NCI-H1436 treated with DMSO at 0.1 percent for 48 hours (cell line): ENCODE data around the gene BBOX1.
"Not testable (repeated sequence)": the region's sequence is repeated elsewhere in the genome, so short reads cannot be mapped to it uniquely, and the experiment has no call there.

Source experiments
- DNase-seq: peaks from one replicate; lab custom pipeline; 2025; lab: John Stamatoyannopoulos, UW

BBOX1 gene

GRCh38 chr11:27084518-27084917, 43.9 kb downstream of the BBOX1 start:
- no peak for DNase-seq

- no peak for DNase-seq
Observed at GRCh38 chr11:27085111-27085510, 44.5 kb downstream of the BBOX1 start.

GRCh38 chr11:27085605-27086004, 45.0 kb downstream of the BBOX1 start:
- no peak for DNase-seq

DNA sequence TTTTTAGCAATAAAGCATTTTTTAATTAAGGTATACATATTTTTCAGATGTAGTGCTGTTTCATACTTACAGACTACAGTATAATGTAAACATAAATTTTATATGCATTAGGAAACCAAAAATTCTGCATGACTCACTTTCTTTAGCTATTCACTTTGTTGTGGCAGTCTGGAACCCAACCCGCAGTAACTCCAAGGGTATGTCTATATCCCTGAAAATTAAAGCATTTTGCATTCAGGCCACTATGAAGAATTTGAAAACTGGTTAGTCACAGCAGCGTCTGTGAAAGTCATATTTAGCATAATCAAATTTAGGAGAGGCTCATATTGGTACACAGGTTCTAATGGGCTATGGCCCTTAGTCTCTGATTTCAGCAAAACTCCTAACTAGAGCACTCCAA, 46.8 kb downstream of the BBOX1 start:
- no peak for DNase-seq

DNA sequence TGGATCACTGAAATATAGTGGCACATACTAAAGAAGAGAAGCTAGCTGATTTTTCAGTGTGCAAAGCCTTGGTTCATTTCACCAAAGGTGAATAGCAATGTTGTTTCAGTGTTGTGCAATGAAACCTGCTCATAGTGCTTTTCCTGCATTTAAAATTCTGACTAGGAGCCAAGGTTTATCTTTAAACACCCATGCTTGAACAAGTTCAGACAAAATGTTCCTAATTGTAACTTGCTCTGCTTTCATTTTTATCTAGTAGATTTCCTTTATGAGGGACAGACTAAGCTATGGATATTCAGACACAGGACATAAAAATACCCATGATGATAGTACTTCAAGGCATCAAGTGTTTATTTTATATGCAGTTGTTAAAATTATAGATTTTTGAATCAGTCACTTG, 47.7 kb downstream of the BBOX1 start:
- DNase-seq: no peak

DNA sequence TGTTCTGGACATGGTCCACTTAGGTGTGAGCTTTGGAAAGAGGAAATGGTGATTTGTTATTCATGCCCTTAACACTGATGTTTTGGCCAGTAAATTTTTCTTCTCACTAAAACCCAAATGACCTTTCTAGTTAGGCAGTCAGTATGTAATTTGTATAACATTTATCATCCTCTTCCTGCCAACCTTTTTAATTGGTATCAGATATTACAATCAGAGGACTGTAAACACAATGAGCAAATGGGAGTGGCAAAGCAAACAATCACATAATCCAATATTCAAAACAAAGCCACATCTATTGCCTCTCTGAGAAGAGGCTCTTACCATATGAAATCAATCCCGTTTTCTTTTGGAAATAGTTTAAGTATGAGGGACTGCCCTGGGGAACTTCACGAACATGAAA, 49.1 kb downstream of the BBOX1 start:
- no peak for DNase-seq

DNA sequence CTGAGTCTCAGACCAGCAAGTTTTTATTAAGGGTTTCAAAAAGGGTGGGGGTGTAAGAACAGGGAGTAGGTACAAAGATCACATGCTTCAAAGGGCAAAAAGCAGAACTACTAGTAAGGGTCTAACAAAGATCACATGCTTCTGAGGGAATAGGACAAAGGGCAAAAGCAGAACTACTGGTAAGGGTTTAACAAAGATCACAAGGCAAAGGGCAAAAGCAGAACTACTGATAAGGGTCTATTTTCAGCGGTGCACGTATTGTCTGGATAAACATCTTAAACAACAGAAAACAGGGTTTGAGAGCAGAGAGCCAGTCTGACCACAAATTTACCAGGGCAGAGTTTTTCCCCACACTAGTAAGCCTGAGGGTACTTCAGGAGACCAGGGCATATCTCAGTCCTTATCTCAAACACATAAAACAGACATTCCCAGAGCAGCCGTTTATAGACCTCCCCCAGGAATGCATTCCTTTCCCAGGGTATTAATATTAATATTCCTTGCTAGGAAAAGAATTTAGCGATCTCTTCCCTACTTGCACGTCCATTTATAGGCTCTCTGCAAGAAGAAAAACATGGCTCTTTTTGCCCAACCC, 49.8 kb downstream of the BBOX1 start:
- DNase-seq: not testable (repeated sequence)

- no peak for DNase-seq
Observed at GRCh38 chr11:27094120-27094519, 53.5 kb downstream of the BBOX1 start.

GRCh38 chr11:27095059-27095458, 54.4 kb downstream of the BBOX1 start:
- no peak for DNase-seq

DNA sequence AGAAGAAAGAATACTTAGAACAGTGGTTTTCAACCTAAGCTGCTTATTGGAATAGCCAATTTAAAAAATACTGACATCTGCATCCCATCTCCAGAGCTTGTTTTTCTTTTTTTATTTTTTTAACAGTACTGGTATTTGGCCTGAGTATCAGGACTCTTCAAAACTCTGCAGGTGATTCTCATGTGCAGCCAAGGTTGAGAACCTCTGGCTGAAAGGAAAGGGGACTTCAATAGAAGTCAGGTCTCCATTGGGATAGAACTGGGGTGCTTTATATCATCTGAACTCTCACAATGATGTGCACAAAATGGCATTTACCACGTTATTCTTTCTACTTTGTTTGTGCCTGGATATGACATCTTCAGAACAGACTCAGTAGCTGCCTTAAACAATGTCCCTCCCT, 55.3 kb downstream of the BBOX1 start:
- DNase-seq: no peak

DNA sequence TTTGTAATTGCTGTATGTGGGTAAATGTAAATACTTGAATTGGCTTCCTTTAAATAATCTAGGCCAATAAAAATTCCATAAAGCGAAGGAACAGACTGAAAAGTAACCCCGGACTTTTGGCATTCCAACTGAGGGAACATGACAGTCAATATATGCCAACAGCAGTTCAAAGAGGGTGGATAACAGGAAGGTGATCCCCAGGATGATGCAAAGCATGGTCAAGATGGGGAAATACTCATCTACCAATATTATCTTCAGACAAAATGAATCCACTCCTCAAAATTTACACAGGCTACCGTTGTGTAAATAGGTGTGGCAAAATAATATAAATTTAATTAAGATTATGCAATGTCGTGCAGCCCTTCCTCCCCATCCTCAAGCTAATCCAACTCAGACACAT, 56.9 kb downstream of the BBOX1 start:
- no peak for DNase-seq

DNA sequence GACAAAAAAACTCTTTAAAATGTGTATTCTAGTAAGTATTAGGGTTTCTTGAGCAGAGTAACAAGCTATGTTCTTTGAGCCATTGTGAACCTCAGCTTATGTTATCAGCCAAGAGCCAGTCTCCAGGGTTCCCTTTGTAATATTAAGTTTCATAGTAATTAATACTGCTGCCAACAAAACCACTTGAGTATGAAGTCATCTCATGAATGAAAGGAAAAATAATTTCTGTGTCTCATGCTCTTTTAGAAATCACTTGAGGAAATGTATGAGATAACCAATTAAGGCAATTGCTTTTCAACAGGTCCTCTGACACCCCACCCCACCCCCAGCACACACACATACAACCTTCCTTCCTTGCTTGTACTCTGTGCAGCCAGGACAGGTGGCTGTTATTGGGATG, 59.9 kb downstream of the BBOX1 start:
- no peak for DNase-seq

DNA sequence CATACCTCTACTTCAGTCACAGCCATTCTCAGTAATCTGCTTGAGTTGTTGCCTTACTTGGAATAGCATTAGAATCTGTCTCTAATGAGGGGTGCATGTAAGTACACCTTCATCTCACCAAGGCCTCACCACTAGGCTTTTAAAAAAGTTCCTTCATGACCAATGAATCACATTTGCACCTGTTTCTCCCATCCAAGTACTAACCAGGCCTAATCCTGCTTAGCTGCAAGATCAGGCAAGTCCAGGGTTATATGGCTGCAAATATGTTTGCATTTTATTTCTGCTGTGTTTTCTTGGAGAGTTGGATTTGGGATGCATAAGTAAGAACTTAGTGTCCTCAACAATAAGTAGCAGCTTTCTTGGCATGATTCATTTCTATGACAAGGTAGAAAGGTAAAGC, 66.9 kb downstream of the BBOX1 start:
- no peak for DNase-seq

DNA sequence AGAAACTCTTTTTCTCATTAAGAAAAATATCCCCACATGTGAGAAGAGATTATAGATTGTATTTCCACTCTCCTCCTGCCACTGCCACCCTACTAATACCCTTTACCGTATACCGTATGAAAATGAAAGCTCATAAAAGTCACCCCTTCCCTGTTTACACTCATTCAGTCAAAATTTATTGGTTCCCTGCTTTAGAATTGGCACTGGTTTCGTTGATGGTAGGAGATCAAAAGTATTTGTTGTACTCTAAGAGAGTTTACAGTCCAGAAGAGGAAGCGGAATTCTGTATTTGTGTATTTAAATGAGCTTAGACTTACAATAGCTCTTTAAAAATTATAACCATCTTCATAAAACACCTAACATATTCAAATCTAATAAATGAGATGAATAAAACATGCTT, 68.2 kb downstream of the BBOX1 start:
- no peak for DNase-seq

GRCh38 chr11:27111896-27112295, 71.3 kb downstream of the BBOX1 start:
- DNase-seq: no peak

- no peak for DNase-seq
Observed at GRCh38 chr11:27112946-27113345, 72.3 kb downstream of the BBOX1 start.

DNA sequence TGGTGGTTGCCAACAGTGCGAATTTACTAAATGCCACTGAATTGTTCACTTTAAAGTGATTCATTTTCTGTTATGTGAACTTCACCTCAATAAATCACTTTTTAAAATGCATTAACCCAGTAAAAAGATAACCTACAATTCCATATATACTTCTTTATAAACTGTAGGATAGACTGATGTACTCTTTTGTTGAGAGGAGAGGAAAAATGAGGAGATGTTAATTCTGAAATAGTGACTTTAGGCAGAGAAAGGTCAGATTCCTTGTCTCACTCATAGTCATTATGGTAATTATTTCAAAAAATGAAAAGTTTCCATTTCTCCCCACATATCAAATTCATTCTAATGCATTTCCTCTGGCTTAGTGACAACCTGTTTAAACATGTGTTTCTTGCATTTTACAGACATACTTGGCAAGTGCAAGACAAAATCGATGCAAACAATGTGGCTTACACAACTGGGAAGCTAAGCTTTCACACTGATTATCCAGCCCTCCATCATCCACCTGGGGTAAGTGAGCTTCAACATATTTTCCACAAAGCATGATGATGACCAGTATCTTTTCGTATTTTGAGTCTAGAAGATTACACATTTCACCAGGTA, 74.5 kb downstream of the BBOX1 start:
- no peak for DNase-seq

DNA sequence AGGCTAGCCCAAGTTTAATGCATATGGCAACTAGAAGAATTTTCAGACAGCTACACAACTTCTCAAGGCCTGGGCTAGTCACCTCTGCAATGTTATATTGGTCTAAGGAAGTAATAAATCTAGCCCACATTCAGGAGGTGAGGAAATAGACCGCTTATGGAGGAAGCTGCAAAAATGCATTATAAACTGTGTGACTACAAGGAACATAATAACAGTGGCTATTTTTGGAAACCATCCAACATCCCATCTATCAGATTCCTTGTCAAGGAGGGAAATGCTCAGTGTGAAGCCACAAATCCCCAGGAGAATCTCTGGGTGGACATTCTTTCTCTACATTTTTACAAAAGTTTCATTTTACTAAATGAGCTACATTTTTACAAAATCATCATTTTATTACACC, 76.1 kb downstream of the BBOX1 start:
- no peak for DNase-seq

DNA sequence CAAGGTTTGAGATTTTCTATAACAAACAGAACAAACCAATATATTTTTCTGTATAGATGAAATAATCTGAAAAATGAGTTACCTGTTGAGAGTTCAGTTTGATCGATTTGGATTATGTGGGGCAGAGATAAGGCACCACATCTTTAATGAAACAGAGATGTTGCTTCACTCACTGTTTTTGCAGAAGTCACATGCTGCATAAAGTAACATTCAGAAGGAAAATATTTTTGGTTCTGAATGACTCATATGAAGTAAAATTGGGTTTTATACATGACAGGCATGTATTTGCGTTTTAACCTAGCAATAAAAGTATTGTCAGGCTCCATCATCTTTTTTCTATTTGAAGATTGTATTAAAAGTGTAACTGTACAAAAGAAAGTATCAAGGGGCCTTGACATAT, 77.8 kb downstream of the BBOX1 start:
- no peak for DNase-seq

- no peak for DNase-seq
Observed at GRCh38 chr11:27118949-27119348, 78.3 kb downstream of the BBOX1 start.

DNA sequence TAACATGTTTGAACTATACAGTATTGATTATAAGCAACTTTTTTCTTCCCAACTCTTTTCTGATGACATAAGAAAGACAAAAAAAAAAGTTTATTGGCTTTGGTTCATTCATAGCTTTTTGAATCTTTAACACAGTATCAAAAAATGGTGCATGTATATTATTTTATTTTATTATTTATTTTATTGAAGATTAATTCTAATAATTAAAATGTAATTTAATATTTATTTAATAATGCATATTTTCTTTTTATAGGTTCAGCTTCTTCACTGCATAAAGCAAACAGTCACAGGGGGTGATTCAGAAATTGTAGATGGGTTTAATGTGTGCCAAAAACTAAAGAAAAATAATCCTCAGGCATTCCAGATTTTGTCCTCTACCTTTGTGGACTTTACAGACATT, 78.8 kb downstream of the BBOX1 start:
- DNase-seq: no peak

GRCh38 chr11:27120211-27120610, 79.6 kb downstream of the BBOX1 start:
- DNase-seq: no peak

GRCh38 chr11:27122001-27122400, 81.4 kb downstream of the BBOX1 start:
- DNase-seq: no peak

DNA sequence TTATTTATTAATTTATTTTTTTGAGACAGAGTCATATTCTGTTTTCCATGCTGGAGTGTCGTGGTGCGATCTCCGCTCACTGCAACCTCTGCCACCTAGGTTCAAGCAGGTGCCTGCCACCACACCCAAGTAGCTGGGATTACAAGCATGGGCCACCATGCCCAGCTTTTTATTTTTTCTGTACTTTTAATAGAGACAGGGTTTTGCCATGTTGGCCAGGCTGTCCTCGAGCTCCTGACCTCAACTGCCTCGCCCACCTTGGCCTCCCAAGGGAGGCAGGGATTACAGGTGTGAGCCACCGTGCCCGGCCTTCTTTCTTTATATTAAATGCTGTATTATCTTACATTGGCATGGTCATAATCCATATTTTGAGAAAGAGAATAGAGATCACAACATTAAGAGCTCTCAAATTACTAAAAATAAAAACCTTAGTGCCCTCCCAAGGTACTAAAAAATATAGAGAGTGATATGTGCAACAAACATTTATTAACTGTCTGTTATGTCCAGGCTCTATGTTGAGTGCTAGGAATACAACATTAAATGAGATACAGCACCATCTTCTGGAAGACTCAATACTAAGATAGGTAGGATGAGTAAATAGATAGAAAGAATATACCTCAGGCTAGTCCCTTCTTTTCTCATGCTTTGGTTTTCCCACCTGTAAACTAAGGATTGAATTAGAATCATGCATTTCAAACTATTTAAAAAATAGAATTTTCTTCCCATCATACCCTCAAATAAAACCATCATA, 84.1 kb downstream of the BBOX1 start:
- DNase-seq: no peak
